ENCODE data around the gene BAD. TPM values are rescaled to one million over a fixed set of nuclear protein-coding genes. Genes with fewer than 3 reads are reported as not detected.
A peak's percentile ranks its signal among the peaks of the same experiment; 100 is the strongest.

The BAD gene
- total RNA-seq, 1 donor: 26.7 TPM

DNA sequence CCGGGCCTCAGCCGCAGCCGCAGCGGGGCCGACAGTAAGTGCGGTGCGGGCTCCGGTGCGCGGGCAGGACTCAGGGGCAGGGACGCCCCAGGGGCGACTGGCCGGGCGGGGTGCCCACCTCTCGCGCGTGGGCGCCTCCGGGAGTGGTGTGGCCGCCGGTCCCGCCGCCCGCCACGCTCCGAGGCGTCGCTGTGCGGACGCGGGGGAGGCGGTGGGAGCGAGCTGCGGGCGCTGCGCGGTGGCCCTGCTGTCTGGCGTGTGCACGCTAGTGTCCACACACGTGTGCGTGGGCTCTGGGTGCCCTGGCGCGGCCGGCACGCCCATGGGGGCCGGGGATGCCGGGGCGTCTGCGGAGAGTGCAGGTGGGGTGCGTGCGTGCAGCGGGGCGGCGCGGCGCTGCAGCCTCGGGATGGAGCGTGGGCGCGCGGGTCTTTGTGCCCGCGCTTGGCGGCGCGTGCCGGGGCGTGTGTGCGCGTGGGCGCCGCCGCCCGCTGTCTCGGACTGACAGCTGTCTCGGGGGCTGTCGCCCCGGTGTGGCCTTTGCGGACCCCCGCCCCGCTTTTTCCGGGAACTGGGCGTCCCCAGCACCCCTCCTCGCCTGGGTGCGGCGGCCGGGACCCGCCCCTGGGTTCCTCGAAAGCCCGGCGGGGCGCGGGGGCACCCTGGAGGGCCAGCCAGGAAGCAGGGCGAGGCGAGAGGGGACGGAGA is 7.4 kb upstream of the BAD start:
- H3K9me3 ChIP-seq (ENCODE audit: low read depth, low read length): no peaks in the 10 kb centered on the region
- H3K4me3 ChIP-seq (ENCODE audit: low read length): no peak overlapping the region

DNA sequence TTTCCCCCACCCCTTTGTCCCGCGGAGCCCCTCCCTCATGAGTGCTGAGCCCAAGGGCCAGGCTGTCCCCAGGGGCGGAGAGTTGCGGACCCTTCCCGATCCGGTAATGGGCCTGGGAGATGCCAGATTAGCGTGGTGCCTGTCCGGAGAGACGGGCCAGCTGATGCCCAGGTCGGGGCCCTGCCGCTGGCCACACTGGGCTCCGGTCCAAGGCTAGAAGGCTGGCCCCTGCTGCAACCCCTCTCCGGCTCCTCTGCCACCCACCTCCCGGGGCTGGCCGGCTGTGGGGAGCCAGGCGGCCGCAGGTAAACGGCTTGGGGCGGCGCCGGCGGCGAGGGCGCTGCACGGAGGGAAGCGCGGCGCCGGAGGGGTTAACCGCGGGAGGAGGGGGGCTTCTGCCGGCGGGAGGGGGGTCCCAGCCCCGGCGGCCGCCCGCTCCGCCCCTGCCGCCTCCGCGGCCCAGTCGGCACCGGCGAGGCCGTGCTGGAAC is 6.8 kb upstream of the BAD start, which contains the start of gene KCNK4:
Gene KCNK4, plus strand, starts transcription at position 41 of the 490 bp plus-strand sequence. CDS start 1,717 bp downstream, outside the sequence.
- no peak within 1 kb of the TSS for H3K4me3 ChIP-seq (ENCODE audit: low read length)
- H3K4me1 ChIP-seq (ENCODE audit: insufficient read depth, low read length): peaks cover 18% of the 10 kb centered on the region
- H3K27me3 ChIP-seq (ENCODE audit: insufficient read depth, low read length): peaks cover 56% of the 10 kb centered on the region
- no peaks in the 10 kb centered on the region for H3K9me3 ChIP-seq (ENCODE audit: low read depth, low read length)

More for the DNA sequence above, 7.4 kb upstream of the BAD start:
- H3K27me3 ChIP-seq (ENCODE audit: insufficient read depth, low read length): peaks cover 62% of the 10 kb centered on the region
- H3K4me1 ChIP-seq (ENCODE audit: insufficient read depth, low read length): peaks cover 16% of the 10 kb centered on the region

DNA sequence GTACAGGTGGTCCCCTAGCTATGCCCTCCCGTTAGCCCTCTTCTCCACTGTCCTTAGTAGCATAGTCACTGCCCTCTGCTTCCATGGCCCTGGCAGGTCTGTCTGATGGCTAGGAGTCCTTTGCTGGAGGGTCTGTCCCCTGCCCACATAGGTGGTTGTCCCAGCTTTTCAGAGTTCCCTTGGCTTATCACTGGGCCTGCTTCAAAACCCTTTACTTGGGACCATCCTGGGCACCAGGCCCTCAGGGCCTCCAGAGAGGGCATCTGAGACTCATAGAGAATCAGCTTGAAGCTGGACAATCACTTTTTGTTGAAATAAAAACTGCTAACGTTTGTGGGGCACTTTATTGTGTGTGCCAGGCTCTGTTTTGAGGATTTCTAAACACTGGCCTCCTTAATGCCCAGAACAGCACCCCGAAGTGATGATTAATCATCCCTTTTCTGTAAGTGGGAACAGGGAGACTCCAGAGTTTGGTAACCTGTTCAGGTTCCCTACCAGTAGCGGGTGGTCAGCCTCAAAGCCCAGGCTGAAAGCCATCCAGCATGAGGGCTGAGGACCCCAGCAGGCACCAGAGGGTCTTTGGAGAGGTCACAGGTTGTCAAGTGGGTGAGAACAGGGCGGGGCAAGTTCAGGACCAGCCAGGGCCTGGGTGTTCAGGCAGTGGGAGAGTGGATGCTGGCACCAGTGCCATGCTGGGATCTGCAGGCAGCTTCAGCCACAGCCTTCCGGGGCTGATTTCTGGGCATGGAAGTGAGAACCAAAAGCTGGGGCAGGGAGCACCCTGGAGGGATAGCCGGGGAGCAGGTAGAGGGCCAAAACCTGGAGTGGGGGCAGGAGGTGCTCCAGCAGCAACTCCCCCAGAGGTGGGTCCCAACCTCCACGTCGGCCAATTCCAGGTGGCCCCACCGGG is 6.1 kb upstream of the BAD start:
- H3K4me3 ChIP-seq (ENCODE audit: low read length): no peak overlapping the region
- peaks cover 24% of the 10 kb centered on the region for H3K4me1 ChIP-seq (ENCODE audit: insufficient read depth, low read length)
- no peaks in the 10 kb centered on the region for H3K9me3 ChIP-seq (ENCODE audit: low read depth, low read length)
- H3K27me3 ChIP-seq (ENCODE audit: insufficient read depth, low read length): peaks cover 49% of the 10 kb centered on the region

DNA sequence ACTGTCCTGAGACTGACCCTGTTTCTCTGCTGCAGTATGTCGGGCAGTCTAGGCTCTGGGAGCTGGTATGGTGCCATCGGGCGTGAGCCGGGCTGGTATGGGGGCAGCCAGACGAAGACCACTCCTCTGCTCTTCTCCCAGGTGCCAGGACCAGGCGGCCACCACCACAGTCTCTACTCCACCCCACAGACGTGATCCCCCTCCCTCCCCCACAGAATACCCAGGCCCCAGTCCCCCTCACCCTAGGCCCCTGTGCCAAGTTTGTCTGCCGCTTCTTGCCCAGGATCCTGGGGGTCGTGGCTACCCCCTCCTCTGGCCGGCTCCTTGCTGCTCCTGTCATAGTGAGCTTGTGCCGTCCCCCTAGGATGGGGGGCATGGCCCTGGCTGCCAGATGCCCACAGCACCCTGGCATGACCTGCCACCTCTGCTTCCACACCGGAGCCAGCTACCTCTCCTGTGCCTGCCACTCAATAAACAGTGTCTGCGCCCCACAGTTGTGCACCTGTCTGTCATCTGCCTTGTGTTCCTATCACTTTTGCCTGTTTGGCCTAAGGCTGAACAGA is 4.6 kb upstream of the BAD start:
- peaks cover 27% of the 10 kb centered on the region for H3K4me1 ChIP-seq (ENCODE audit: insufficient read depth, low read length)
- H3K27me3 ChIP-seq (ENCODE audit: insufficient read depth, low read length): peaks cover 34% of the 10 kb centered on the region

DNA sequence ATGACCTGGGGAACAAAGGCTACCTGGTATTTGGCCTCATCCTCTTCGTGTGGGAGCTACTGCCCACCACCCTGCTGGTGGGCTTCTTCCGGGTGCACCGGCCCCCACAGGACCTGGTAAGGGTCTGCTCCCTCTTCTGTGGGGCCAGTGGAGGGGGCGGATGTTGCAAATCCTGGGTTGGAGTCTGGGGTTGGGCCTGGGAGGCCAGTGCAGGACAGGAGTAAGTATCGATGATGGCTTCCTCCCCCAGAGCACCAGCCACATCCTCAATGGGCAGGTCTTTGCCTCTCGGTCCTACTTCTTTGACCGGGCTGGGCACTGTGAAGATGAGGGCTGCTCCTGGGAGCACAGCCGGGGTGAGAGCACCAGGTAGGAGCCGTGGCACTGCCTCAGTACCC is 3.9 kb upstream of the BAD start:
- no peak overlapping the region for H3K4me3 ChIP-seq (ENCODE audit: low read length)
- H3K4me1 ChIP-seq (ENCODE audit: insufficient read depth, low read length): peaks cover 34% of the 10 kb centered on the region
- H3K9me3 ChIP-seq (ENCODE audit: low read depth, low read length): no peaks in the 10 kb centered on the region
- H3K27me3 ChIP-seq (ENCODE audit: insufficient read depth, low read length): peaks cover 26% of the 10 kb centered on the region

More for the DNA sequence above, 4.6 kb upstream of the BAD start:
- Histone ChIP-seq H3K9me3 (ENCODE audit: low read depth, low read length) (no peaks in the 10 kb centered on the region), H3K4me3 (ENCODE audit: low read length) (no peak overlapping the region)

DNA sequence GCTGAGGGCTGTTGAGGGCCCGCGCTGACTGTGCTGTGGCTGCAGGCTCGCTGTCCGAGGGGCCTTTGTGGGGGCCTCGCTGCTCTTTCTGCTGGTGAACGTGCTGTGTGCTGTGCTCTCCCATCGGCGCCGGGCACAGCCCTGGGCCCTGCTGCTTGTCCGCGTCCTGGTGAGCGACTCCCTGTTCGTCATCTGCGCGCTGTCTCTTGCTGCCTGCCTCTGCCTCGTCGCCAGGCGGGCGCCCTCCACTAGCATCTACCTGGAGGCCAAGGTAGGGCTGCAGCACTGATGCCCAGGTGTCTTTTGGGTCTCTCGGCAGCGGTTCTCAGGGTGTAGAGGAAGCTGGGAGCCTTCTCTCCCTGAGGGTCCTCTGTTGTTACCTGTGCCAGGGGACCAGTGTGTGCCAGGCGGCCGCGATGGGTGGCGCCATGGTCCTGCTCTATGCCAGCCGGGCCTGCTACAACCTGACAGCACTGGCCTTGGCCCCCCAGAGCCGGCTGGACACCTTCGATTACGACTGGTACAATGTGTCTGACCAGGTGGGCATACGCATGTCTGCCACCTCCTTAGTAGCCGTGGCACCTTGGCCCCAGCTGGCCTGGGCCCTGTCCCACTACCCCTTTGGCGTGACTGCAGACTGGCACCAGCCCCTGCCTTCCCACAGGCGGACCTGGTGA is 3.3 kb upstream of the BAD start:
- Histone ChIP-seq H3K27me3 (ENCODE audit: insufficient read depth, low read length) (peaks cover 21% of the 10 kb centered on the region), H3K9me3 (ENCODE audit: low read depth, low read length) (no peaks in the 10 kb centered on the region), H3K4me1 (ENCODE audit: insufficient read depth, low read length) (peaks cover 35% of the 10 kb centered on the region), H3K4me3 (ENCODE audit: low read length) (no peak overlapping the region)

DNA sequence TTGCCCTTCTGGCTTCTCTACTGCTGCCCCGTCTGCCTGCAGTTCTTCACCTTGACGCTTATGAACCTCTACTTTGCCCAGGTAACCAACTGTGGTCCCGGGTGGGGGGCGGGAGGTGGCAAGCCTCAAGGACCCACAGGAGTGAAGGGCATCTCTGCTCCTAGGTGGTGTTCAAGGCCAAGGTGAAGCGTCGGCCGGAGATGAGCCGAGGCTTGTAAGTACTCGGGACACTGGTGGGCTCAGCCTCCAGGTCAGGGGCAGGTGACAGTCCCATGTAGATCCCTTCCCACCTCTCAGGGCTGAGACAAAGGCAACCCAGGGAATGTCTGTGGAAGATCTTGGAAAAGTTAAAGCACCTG is 2.3 kb upstream of the BAD start:
- H3K4me1 ChIP-seq (ENCODE audit: insufficient read depth, low read length): peaks cover 25% of the 10 kb centered on the region
- no peak overlapping the region for H3K4me3 ChIP-seq (ENCODE audit: low read length)
- H3K27me3 ChIP-seq (ENCODE audit: insufficient read depth, low read length): peaks cover 15% of the 10 kb centered on the region
- H3K9me3 ChIP-seq (ENCODE audit: low read depth, low read length): no peaks in the 10 kb centered on the region

DNA sequence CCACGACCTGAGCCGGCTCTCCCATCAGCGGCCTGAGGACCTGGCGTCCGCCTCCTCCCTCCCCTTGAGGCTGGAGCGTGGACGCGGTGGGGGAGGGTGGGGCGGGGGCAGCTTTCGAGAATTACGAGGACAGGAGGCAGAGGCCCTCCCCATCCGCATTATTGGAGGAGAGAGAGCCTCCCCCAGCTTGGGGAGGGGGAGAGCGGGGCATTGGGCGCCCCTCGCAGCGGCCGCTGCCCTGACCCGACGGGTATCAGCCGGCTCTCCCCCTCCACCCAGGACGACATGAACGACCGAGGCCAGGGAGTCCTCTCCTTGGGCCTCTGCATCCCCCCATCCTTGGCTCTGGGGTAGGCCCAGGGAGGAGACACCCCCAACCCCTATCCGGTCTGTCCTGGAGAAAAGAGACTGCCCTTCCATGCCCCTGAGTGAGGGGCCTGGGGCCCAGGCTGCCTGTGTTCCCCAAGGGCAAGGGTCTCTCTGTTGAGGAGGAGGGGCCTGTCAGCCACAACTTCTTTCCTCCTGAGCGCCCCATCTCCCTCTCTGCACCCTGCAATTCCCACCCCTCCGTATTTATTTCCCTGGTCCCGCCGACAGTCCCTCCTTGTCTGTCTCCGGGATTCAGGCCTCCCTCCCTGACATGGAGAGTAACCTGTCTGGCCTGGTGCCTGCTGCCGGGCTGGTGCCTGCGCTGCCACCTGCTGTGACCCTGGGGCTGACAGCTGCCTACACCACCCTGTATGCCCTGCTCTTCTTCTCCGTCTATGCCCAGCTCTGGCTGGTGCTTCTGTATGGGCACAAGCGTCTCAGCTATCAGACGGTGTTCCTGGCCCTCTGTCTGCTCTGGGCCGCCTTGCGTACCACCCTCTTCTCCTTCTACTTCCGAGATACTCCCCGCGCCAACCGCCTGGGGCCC is 1.7 kb upstream of the BAD start:
- Histone ChIP-seq H3K4me3 (ENCODE audit: low read length) (peak overlapping the region; percentile 77), H3K27me3 (ENCODE audit: insufficient read depth, low read length) (peaks cover 12% of the 10 kb centered on the region), H3K4me1 (ENCODE audit: insufficient read depth, low read length) (peaks cover 19% of the 10 kb centered on the region), H3K9me3 (ENCODE audit: low read depth, low read length) (no peaks in the 10 kb centered on the region)

DNA sequence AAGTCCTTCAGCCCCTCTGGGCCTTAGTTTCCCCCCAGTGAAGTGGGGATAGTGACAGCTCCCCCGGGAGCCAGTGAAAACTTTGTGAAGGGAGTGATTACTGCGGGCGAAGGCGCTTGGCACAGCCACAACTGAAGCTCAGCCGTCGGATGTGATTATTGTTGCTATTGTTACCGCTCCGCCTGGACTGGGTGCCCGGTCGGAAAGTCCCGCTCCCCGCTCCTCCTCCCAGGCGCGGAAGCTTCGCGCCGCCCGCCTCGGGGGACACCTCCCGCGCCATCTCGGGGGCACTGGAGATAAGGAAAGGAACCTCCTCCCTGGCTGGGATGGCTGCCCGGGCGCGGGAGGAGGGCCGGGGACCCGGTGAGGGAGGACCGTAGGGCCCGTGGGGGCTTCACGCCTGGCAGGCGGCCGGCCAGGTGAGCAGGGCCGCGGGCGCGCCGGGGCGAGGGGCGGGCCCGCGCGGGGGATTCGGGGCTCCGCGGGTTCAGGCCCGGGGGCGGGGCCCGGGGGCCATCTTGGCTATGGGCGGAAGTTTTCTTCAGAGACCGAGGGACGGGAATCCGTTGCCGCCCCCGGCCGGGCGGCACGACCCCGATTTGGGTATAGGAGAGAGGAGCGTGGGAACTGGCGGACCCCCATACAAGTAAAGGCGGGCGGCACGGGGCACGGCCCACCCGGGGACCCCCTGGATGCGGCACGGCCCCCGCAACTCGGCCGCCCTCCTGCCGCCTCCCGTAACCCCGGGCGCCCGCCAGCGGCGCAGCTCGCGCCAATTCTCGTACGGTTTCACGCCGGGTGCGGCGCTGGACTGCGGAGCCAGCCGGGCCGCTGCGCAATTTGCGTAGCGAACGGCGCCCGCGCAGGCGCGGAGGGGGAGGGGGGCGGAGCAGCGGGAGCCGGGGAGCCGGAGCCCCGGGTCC is 758 bp upstream of the BAD start, which contains the start of gene GPR137:
Gene GPR137, plus strand, starts transcription at position 887 of the 923 bp plus-strand sequence. CDS start 677 bp downstream, outside the sequence.
- Histone ChIP-seq H3K9me3 (ENCODE audit: low read depth, low read length) (no peaks in the 10 kb centered on the region), H3K27me3 (ENCODE audit: insufficient read depth, low read length) (peaks cover 3% of the 10 kb centered on the region), H3K4me3 (ENCODE audit: low read length) (peak within 1 kb of the TSS; percentile 77), H3K4me1 (ENCODE audit: insufficient read depth, low read length) (peaks cover 19% of the 10 kb centered on the region)

DNA sequence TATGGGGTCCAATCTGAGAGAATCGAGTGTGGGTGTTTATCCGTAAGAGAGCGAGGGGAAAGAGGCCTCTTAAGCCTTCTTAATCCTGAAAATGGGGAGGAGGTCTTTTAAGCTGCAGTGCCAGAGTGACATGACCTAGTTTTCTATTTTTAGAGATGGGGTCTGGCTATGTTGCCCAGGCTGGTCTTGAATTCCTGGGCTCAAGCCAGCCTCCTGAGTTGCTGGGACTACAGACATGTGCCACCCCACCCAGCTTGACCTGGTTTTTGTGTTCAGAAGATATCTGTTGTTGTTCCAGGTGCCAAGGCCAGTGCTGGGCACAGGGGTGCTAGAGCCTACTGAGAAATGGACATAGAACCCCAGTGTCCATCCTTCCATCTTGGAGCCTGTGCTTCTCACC is 1.4 kb downstream of the BAD start:
- H3K4me3 ChIP-seq (ENCODE audit: low read length): no peak overlapping the region
- H3K9me3 ChIP-seq (ENCODE audit: low read depth, low read length): no peaks in the 10 kb centered on the region
- H3K27me3 ChIP-seq (ENCODE audit: insufficient read depth, low read length): no peaks in the 10 kb centered on the region
- peaks cover 19% of the 10 kb centered on the region for H3K4me1 ChIP-seq (ENCODE audit: insufficient read depth, low read length)

DNA sequence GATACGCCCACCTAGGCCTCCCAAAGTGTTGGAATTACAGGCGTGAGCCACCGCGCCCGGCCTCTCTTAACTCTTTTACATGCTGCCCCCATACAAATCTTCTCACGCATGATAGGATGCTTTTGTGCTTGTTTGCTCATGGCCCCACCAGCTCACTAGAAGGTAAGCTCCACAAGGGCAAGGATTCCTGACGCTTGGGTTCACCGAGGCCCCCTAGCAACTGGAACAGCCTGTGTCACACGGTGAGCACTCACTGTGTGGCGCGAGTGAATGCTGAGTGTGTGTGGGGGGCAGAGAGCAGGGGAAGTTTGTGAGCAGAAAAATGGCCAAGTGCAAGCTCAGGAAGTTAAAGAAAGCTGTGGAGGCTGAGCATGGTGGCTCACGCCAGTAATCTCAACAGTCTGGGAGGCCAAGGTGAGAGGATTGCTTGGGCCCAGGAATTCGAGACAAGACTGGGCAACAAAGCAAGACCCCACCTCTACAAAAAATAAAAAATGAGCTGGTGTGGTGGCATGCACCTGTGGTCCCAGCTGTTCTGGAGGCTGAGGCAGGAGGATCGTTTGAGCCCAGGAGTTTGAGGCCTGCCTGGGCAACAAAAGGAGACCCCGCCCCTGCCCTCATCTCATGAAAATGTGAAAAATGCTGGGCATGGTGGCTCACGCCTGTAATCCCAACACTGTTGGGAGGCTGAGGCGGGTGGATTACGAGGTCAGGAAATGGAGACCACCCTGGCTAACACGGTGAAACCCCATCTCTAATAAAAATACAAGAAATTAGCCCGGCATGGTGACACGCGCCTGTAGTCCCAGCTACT is 2.3 kb downstream of the BAD start:
- Histone ChIP-seq H3K4me1 (ENCODE audit: insufficient read depth, low read length) (peaks cover 19% of the 10 kb centered on the region), H3K9me3 (ENCODE audit: low read depth, low read length) (no peaks in the 10 kb centered on the region), H3K4me3 (ENCODE audit: low read length) (no peak overlapping the region), H3K27me3 (ENCODE audit: insufficient read depth, low read length) (no peaks in the 10 kb centered on the region)

DNA sequence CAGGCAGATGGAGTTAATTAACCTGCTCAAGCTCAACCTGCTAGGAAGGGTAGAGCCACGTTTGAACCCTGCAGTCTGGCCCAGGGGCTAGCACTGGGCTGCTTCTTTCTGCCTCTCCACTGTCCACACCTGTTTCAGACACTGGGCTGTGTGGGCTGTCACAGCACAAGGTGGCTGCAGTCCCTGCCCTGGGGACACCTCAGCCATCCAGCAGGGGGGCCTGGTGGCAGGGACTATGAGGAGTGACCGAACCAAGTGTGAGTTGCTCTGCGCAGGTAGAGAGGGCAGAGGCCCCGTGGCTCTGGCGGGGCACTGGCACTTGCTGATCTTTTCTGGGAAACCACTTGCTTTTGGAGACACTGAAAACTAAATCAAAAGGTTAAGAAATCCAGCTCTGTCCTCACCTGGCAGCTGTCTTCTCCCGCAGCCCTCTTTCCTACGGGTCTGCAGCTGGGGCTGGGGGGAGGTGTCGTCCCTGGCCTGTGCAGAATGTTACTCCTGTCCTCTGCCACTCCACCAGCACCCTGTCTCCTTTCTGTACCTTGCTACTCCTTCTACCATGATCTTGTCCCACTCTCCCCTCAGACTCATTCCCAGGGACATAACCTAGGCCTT is 5.8 kb downstream of the BAD start:
- H3K27me3 ChIP-seq (ENCODE audit: insufficient read depth, low read length): no peaks in the 10 kb centered on the region
- H3K4me3 ChIP-seq (ENCODE audit: low read length): no peak overlapping the region
- peaks cover 4% of the 10 kb centered on the region for H3K4me1 ChIP-seq (ENCODE audit: insufficient read depth, low read length)
- H3K9me3 ChIP-seq (ENCODE audit: low read depth, low read length): no peaks in the 10 kb centered on the region
